Liver (tissue), 9 donors: ENCODE results near the gene CXCL17. TPM values are rescaled to one million over a fixed set of nuclear protein-coding genes. Genes with fewer than 3 reads are reported as not detected.

Experiments
- DNase-seq: peaks from one replicate; pipeline ENCODE4 v3.0.0-alpha.2; 2017; ENCODE audit warnings: low spot score
- H3K27ac ChIP-seq, 2 donors: one replicate each; pipeline ENCODE4 v1.7.0; 2013; ENCODE audit warnings: inconsistent platforms in 2 of 2, low read length in 2 of 2, control low read depth in 1 of 2, low read depth in 1 of 2, mild to moderate bottlenecking in 1 of 2
- H3K27me3 ChIP-seq, 4 donors: one replicate each; pipeline versions ENCODE4 v1.6.1 to v1.7.0; 2013; ENCODE audit warnings: low read length in 3 of 4, inconsistent platforms in 1 of 4, mild to moderate bottlenecking in 1 of 4, moderate library complexity in 1 of 4; ENCODE audit not compliant: control insufficient read depth in 4 of 4, insufficient read depth in 4 of 4
- H3K36me3 ChIP-seq, 4 donors: one replicate each; pipeline versions ENCODE4 v1.6.1 to v1.7.0; 2013; ENCODE audit warnings: low read length in 3 of 4, mild to moderate bottlenecking in 3 of 4, low read depth in 1 of 4, moderate library complexity in 1 of 4; ENCODE audit not compliant: control insufficient read depth in 4 of 4, insufficient read depth in 3 of 4
- H3K4me1 ChIP-seq, 4 donors: one replicate each; pipeline versions ENCODE4 v1.6.1 to v1.7.0; 2013; ENCODE audit warnings: low read length in 3 of 4, mild to moderate bottlenecking in 3 of 4, moderate library complexity in 1 of 4; ENCODE audit not compliant: control insufficient read depth in 4 of 4, insufficient read depth in 4 of 4
- H3K4me3 ChIP-seq, 3 donors: one replicate each; pipeline versions ENCODE4 v1.6.1 to v1.7.0; 2013; ENCODE audit warnings: low read length in 3 of 3, control low read depth in 1 of 3, low read depth in 1 of 3, mild to moderate bottlenecking in 1 of 3
- H3K9ac ChIP-seq, 2 donors: one replicate each; pipeline ENCODE4 v1.7.0; 2013; ENCODE audit warnings: low read length in 2 of 2, mild to moderate bottlenecking in 2 of 2, moderate library complexity in 2 of 2, control low read depth in 1 of 2, low read depth in 1 of 2
- H3K9me3 ChIP-seq, 4 donors: one replicate each; pipeline versions ENCODE4 v1.6.1 to v1.7.0; 2013; ENCODE audit warnings: low read length in 3 of 4; ENCODE audit not compliant: control insufficient read depth in 4 of 4
- EGR1 ChIP-seq, 2 donors: IDR thresholded peaks; 2 replicates each; pipeline ENCODE4 v1.6.1; 2016 to 2018; ENCODE audit warnings: antibody characterized with exemption in 2 of 2, low read depth in 2 of 2
- FOXA1 ChIP-seq: IDR thresholded peaks from 2 replicates; pipeline ENCODE4 v1.6.1; 2016; ENCODE audit warnings: antibody characterized with exemption
- FOXA2 ChIP-seq: IDR thresholded peaks from 2 replicates; pipeline ENCODE4 v1.6.1; 2016; ENCODE audit warnings: antibody characterized with exemption
- GABPA ChIP-seq, 2 donors: IDR thresholded peaks in 1 of 2; conservative IDR thresholded peaks in 1 of 2; 2 replicates each; pipeline ENCODE4 v1.6.1; 2016; ENCODE audit warnings: antibody characterized with exemption in 2 of 2, mild to moderate bottlenecking in 1 of 2, moderate library complexity in 1 of 2
- HNF4A ChIP-seq, 2 donors: conservative IDR thresholded peaks; 2 replicates each; pipeline ENCODE4 v1.6.1; 2016; ENCODE audit warnings: antibody characterized with exemption in 2 of 2, mild to moderate bottlenecking in 2 of 2
- HNF4G ChIP-seq: IDR thresholded peaks from 2 replicates; pipeline ENCODE4 v1.6.1; 2016; ENCODE audit warnings: antibody characterized with exemption
- JUND ChIP-seq, 2 donors: IDR thresholded peaks; 2 replicates each; pipeline ENCODE4 v1.6.1; 2016; ENCODE audit warnings: antibody characterized with exemption in 2 of 2
- NR2F2 ChIP-seq: IDR thresholded peaks from 2 replicates; pipeline ENCODE4 v1.6.1; 2016; ENCODE audit warnings: antibody characterized with exemption
- RAD21 ChIP-seq, 2 donors: IDR thresholded peaks; 2 replicates each; pipeline ENCODE4 v1.6.1; 2016; ENCODE audit warnings: antibody characterized with exemption in 2 of 2, mild to moderate bottlenecking in 2 of 2
- REST ChIP-seq: IDR thresholded peaks from 2 replicates; pipeline ENCODE4 v1.6.1; 2016; ENCODE audit warnings: antibody characterized with exemption, mild to moderate bottlenecking
- RXRA ChIP-seq, 2 donors: IDR thresholded peaks; 2 replicates each; pipeline ENCODE4 v1.6.1; 2017 to 2018; ENCODE audit warnings: antibody characterized with exemption in 2 of 2, mild to moderate bottlenecking in 1 of 2
- SP1 ChIP-seq: IDR thresholded peaks from 2 replicates; pipeline ENCODE4 v1.6.1; 2018; ENCODE audit warnings: antibody characterized with exemption, mild to moderate bottlenecking
- TAF1 ChIP-seq: conservative IDR thresholded peaks from 2 replicates; pipeline ENCODE4 v1.6.1; 2016; ENCODE audit warnings: antibody characterized with exemption, mild to moderate bottlenecking
- YY1 ChIP-seq: IDR thresholded peaks from 2 replicates; pipeline ENCODE4 v1.6.1; 2016; ENCODE audit warnings: antibody characterized with exemption, mild to moderate bottlenecking
- WGBS: extraction: QIAGEN DNeasy Blood & Tissue Kit; methylation state at CpG from one replicate; pipeline ENCODE4 v1.1.7; 2013; 5-methylcytosine and 5-hydroxymethylcytosine counted together
- polyA plus RNA-seq, 2 donors: library from polyadenylated mRNA; stranded (reverse) in 1 of 2; unstranded in 1 of 2; fragments of 200-250 nt in 1 of 2; fragments of >200 nt in 1 of 2; fragmentation: Nextera tagmentation in 1 of 2; extraction: Ambion mirVana in 1 of 2; gene quantifications; one replicate each; pipeline versions ENCODE4 v1.2.1 to v1.2.3, GENCODE V29; 2013 to 2015
- total RNA-seq, 2 donors: library from RNA; depleted of rRNA; stranded (reverse); fragments of >200 nt; gene quantifications; one replicate each; pipeline ENCODE4 v1.2.3, GENCODE V29; 2014
- TF ChIP-seq, protein P1 (sequence below): fragments of 150-350 bp; IDR thresholded peaks from 2 replicates; pipeline ENCODE4 v1.5.1; 2017; ENCODE audit warnings: improper control_type of control experiment, low read depth, low read length; ENCODE audit not compliant: missing input control
- TF ChIP-seq, protein P2 (sequence below): IDR thresholded peaks from 2 replicates; pipeline ENCODE4 v1.6.1; 2016; ENCODE audit warnings: antibody characterized with exemption
- TF ChIP-seq, protein P3 (sequence below): IDR thresholded peaks from 2 replicates; pipeline ENCODE4 v1.6.1; 2016; ENCODE audit warnings: antibody characterized with exemption
- TF ChIP-seq, protein P4 (sequence below): IDR thresholded peaks from 2 replicates; pipeline ENCODE4 v1.6.1; 2016; ENCODE audit warnings: antibody characterized with exemption
- donor health status: healthy.
- donor health status: healthy.
- donor health status: healthy.
- donor health status: healthy.
- donor health status: healthy.

The CXCL17 gene
- total and polyA plus RNA-seq, 4 donors, result 0.10 to 0.93 TPM; not detected in 2

DNA sequence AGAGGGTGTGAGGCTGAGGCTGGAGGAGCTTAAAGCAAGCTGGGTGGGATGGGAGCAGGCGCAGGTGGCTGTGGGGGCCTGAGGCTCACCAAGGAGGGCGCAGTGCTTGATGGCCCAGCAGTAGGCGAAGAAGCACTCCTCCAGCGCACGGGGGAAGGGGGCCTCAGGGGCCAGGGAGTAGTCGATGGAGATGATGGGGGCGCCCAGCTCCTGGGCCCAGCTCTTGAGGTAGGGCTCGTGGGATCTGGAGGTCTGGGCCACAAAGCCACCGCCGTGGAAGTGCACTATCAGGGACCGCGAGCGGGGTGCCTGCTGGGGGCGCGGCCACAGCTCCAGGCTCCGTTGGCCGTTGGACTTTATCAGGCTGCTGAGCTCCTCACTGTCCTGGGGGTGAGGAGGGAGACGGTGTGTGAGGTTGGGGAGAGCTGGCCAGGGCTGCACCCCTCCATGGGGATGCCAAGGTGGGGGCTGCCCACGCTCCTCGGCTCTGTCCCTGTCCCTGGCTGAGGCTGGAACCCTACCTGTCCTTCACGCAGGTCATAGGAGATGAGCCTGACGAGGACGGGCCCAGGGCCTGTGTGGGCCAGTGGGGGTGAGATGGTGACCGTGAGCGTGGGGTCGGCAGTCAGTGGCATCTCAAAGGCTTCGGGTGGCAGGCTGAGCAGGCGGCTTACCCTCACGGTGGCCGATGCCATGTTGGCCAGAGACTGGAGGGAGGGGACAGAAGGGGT, 35.5 kb downstream of the CXCL17 start (continued):
- TF ChIP-seq, protein P1, sequence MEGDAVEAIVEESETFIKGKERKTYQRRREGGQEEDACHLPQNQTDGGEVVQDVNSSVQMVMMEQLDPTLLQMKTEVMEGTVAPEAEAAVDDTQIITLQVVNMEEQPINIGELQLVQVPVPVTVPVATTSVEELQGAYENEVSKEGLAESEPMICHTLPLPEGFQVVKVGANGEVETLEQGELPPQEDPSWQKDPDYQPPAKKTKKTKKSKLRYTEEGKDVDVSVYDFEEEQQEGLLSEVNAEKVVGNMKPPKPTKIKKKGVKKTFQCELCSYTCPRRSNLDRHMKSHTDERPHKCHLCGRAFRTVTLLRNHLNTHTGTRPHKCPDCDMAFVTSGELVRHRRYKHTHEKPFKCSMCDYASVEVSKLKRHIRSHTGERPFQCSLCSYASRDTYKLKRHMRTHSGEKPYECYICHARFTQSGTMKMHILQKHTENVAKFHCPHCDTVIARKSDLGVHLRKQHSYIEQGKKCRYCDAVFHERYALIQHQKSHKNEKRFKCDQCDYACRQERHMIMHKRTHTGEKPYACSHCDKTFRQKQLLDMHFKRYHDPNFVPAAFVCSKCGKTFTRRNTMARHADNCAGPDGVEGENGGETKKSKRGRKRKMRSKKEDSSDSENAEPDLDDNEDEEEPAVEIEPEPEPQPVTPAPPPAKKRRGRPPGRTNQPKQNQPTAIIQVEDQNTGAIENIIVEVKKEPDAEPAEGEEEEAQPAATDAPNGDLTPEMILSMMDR, result no peak

GRCh38 chr19:42406111-42406510, 36.6 kb downstream of the CXCL17 start:
- Histone ChIP-seq H3K27ac (no peak overlapping the region), H3K9ac (no peak overlapping the region), H3K4me1 (peaks cover 7 to 19% (median 11%) of the 10 kb centered on the region in 4 donors), H3K27me3 (no peaks in the 10 kb centered on the region), H3K36me3 (no peaks in the 10 kb centered on the region), H3K9me3 (no peaks in the 10 kb centered on the region), H3K4me3 (no peak overlapping the region)
- WGBS, result 95% methylated on average over 11 of the region's 11 CpGs
- TF ChIP-seq RAD21 (IDR thresholded peaks at IDR 0.05), result no peak
- DNase-seq, result no peak

DNA sequence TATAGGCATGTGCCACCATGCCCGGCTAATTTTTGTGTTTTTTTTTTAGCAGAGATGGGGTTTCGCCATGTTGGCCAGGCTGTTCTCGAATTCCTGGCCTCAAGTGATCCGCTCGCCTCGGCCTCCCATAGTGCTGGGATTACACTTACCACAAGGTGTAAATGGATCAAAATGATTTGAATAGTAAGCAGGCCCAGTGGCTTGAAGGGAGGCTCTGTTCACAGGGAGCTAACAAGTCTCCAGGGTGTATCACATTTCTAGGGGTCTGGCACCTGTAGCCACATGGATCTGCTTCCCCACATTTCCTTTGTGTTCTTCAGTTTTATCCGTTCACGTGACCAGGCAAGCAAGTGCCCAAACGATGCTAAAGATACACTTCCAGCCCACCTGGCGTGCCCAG, 39.2 kb downstream of the CXCL17 start:
- no peaks in the 10 kb centered on the region for H3K9me3 ChIP-seq
- WGBS, result 96% methylated on average over 10 of the region's 10 CpGs
- no peaks in the 10 kb centered on the region for H3K27me3 ChIP-seq
- DNase-seq, result no peak
- H3K9ac ChIP-seq, result no peak overlapping the region
- no peak overlapping the region for H3K4me3 ChIP-seq
- H3K4me1 ChIP-seq, result peaks cover 0 to 11% (median 2%) of the 10 kb centered on the region in 4 donors
- H3K36me3 ChIP-seq, result no peaks in the 10 kb centered on the region
- no peak for TF ChIP-seq JUND (IDR thresholded peaks at IDR 0.05)
- no peak for TF ChIP-seq HNF4A (conservative IDR thresholded peaks at IDR 0.05)
- no peak for TF ChIP-seq TAF1
- TF ChIP-seq FOXA1, result no peak
- no peak for TF ChIP-seq NR2F2
- TF ChIP-seq EGR1 (IDR thresholded peaks at IDR 0.05; ENCODE audit: low read depth in 2 of 2), result no peak
- no peak for TF ChIP-seq RAD21 (IDR thresholded peaks at IDR 0.05)
- TF ChIP-seq GABPA (IDR thresholded peaks at IDR 0.05 in 1 of 2, conservative IDR thresholded peaks at IDR 0.05 in 1 of 2), result no peak
- TF ChIP-seq HNF4G, result no peak
- no peak for TF ChIP-seq REST
- no peak for TF ChIP-seq FOXA2
- TF ChIP-seq, protein P2, sequence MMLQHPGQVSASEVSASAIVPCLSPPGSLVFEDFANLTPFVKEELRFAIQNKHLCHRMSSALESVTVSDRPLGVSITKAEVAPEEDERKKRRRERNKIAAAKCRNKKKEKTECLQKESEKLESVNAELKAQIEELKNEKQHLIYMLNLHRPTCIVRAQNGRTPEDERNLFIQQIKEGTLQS, result no peak
- TF ChIP-seq, protein P1, result no peak
- no peak for TF ChIP-seq RXRA (IDR thresholded peaks at IDR 0.05)
- no peak for TF ChIP-seq YY1
- TF ChIP-seq, protein P3, sequence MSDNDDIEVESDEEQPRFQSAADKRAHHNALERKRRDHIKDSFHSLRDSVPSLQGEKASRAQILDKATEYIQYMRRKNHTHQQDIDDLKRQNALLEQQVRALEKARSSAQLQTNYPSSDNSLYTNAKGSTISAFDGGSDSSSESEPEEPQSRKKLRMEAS, result no peak
- TF ChIP-seq SP1, result no peak
- TF ChIP-seq, protein P4, sequence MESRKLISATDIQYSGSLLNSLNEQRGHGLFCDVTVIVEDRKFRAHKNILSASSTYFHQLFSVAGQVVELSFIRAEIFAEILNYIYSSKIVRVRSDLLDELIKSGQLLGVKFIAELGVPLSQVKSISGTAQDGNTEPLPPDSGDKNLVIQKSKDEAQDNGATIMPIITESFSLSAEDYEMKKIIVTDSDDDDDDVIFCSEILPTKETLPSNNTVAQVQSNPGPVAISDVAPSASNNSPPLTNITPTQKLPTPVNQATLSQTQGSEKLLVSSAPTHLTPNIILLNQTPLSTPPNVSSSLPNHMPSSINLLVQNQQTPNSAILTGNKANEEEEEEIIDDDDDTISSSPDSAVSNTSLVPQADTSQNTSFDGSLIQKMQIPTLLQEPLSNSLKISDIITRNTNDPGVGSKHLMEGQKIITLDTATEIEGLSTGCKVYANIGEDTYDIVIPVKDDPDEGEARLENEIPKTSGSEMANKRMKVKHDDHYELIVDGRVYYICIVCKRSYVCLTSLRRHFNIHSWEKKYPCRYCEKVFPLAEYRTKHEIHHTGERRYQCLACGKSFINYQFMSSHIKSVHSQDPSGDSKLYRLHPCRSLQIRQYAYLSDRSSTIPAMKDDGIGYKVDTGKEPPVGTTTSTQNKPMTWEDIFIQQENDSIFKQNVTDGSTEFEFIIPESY, result no peak
- no peak overlapping the region for H3K27ac ChIP-seq
